ENCODE results near the gene EIF2S2.

The EIF2S2 gene

GRCh38 chr20:34088305-34089174 is 23.5 kb downstream of the EIF2S2 start:
- no peak for DNase-seq

DNA sequence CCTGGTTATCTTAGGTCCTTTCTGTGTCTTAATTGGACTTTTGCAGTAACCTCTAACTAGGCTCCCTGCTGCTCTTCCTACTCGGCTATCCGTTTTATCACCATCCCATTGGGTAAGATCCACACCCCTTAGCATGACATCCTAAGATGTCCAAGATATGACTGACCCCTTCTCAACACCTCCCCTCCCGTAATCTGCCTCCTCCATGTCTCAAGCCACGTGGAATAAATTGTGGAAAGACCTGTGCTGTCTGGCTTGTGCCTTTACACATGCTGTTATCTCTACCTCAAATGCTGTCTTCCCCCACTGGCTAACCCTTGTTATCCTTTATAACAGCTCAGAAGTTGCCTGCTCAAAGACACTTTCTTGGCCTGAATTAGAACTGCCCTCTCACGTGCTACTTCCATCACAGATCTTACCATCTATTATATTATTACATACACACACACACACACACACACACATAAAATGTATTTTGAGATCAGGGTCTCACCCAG is 26.5 kb downstream of the EIF2S2 start:
- DNase-seq, result no peak

- no peak for DNase-seq
Observed at GRCh38 chr20:34084227-34084923, 27.7 kb downstream of the EIF2S2 start.

DNA sequence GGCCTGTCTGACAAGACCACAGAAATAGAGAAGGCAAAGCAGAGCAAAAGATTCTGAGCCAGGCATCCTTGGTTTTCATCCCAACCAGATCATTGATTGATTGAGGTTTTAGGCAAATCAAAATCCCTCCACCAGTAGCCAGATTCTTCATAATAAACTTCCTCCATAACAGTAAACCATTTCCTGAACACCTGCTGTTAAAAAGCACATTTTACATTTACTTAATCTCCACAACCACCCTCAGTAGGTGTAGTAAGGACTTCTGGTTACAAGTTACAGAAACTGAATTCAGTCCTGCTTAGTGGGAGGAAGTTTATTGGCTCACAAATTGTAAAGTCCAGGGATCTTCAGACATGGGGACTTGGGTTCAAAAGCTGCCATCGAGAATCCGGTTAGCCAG is 28.3 kb downstream of the EIF2S2 start:
- DNase-seq, result no peak

GRCh38 chr20:34083137-34083536 is 28.9 kb downstream of the EIF2S2 start:
- no peak for DNase-seq

DNA sequence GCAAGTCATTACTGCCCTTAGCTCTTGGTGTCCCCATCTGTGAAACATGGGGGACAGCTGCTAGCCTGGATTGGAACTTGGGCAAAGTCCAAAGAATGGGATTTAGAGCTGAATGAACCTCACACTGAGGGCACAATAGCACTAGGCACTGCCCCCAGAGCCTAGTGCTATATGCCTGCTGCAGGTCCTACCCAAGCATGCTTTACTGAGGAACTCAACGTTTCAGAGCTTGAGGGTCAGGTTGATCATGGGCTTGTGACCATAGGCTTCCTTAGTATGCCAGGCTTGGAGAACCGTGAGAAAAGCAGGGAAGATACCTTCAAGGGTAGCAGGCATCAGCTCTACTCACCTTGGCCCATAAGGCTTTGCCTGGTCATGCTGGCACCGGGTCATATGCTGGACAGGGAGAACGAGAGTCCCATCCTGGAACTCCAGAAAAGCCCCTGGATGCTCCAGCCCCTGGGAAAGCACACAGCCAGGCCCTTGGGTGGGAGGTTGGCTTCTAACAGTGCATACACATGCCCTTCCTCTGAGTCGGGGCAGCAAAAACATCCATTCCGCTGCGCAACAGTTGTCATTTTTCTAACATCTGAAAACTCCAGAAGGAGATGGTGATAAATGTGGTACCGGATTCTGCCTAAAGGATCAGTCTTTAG is 29.7 kb downstream of the EIF2S2 start:
- no peak for DNase-seq

GRCh38 chr20:34079818-34080217 is 32.2 kb downstream of the EIF2S2 start:
- DNase-seq, result no peak

- DNase-seq, result no peak
Observed at GRCh38 chr20:34078540-34078939, 33.5 kb downstream of the EIF2S2 start.

GRCh38 chr20:34076952-34077351 is 35.1 kb downstream of the EIF2S2 start:
- DNase-seq, result no peak

DNA sequence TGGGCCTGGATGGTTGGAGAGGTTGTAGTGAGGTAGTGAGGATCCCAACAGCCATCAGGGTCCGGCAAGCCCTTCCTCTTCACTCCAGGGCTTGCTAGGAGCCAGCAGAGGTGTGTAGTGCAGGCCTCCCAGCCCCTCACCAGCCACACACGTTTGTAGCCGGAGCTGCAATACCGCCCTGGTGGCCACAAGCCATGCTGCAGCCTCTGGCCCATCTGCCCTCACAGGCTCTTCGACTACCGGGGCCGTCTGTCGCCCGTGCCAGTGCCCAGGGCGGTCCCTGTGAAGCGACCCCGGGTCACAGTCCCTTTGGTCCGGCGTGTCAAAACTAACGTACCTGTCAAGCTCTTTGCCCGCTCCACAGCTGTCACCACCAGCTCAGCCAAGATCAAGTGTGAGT is 36.4 kb downstream of the EIF2S2 start:
- no peak for DNase-seq

DNA sequence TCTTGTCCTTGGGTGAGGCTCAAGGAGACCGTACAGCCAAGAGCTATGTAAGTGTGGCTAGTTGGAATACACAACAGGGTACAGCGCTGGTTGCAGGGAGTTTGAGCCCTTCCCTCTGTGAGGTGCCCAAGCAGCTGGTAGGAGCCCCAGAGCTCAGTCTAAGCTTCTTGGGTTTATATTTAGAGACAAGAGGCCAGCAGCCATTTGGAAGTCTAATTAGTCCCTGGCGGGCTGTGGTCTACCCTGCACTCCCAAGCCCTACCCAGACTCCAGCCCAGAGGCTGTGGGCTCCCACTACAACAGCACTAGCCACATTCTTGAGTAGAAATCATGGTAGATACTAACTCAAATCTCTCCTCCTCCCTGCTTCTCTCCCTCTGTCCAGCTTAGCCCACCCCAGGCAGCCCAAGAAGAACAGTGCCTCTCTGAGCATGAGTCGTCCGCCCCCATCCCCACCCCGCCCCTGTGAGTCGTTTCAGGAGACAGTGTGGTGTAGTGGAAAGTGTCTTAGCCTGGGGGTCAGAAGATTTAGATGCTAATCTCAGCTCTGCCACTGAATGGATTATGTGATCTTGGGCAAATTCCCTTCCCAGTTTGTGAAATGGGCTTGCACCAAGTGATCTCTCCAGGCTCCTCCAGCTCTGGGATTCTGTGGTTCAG is 37.8 kb downstream of the EIF2S2 start:
- DNase-seq, result no peak

- no peak for DNase-seq
Observed at GRCh38 chr20:34072778-34073177, 39.3 kb downstream of the EIF2S2 start.

DNA sequence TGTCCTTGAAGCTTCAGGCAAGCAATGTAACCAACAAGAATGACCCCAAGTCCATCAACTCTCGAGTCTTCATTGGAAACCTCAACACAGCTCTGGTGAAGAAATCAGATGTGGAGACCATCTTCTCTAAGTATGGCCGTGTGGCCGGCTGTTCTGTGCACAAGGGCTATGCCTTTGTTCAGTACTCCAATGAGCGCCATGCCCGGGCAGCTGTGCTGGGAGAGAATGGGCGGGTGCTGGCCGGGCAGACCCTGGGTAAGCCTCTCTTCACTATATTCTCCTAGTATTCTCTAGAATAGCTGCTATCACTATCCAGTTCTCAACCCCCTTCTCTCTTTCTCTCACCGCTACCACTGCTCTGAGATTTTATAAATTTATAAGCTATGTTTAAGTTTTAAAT is 40.0 kb downstream of the EIF2S2 start:
- no peak for DNase-seq

GRCh38 chr20:34070859-34071258 is 41.2 kb downstream of the EIF2S2 start:
- no peak for DNase-seq

GRCh38 chr20:34070079-34070439 is 42.0 kb downstream of the EIF2S2 start:
- DNase-seq, result no peak

DNA sequence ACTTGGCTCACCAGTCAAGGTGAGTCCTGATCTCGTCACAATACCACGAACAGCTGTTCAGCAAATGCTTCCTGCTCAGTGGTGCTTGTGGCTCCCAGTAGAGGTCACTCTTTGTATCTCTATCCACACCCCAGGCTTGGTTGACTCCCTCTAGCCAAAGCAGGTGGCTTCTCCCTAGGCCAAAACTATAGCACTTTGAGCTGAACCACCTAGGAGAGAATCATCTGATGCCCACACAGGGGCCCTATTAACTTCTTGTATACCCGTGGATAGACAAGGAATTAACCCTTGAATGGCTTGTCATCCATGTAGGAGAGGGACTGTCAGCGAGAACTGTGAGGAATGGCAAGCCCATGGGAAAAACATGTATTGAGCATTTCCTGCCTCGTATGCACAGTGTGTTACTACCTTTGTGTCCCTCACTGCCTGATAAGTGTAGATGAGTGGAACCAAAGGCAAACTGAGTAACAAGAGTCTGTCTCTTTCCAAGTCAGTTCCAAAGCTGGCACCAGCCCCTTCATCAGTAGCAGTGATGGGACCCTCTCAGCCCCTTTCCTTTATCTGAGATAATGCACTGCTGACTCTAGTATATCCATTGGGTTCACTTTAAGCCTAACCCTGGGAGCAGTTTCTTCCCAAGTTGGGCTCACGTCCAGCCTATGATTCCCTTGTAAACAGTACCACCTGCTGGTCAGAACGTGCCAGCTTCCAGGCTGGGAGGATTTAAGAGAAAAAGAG is 42.5 kb downstream of the EIF2S2 start:
- peak; percentile 50 for DNase-seq

GRCh38 chr20:34068001-34068400 is 44.0 kb downstream of the EIF2S2 start:
- no peak for DNase-seq

GRCh38 chr20:34066476-34067090 is 45.5 kb downstream of the EIF2S2 start:
- no peak for DNase-seq

- no peak for DNase-seq
Observed at GRCh38 chr20:34065260-34065659, 46.8 kb downstream of the EIF2S2 start.

DNA sequence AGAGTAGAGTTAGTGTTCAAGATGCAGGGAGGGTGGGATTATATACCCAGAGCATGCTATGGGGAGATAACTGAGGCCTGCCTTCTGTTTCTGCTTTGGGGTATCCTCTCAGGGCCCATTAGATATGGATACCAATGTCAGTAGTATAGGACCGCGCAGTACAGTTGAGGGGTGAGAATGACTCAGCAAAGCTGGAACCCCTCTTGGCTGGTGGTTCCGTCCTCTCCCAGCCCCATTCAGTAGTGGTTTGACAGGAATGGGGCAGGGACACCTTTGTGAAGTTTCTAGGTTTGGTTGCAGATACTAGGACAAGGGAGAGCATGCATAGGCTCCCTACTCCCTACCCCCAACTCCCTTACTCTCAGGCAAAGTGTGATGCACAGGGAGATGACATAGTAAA is 47.8 kb downstream of the EIF2S2 start:
- DNase-seq, result no peak

GRCh38 chr20:34062570-34063482 is 49.2 kb downstream of the EIF2S2 start:
- no peak for DNase-seq

Data from activated CD4-positive, alpha-beta T cell treated with anti-CD3 and anti-CD28 coated beads, Interleukin-2, amount 50 U/mL, for 1 hour (primary cell).